Fibroblast of pulmonary artery (primary cell): ENCODE results near the gene GATA6.
A peak's percentile ranks its signal among the peaks of the same experiment; 100 is the strongest.

ENCODE experiments used
- DNase-seq: peaks from one replicate; pipeline ENCODE4 v3.0.0-alpha.2; 2010; ENCODE audit warnings: low read depth
- H3K4me3 ChIP-seq: replicated peaks from 2 replicates; pipeline ENCODE4 v1.5.1; 2011; ENCODE audit warnings: low read depth, mild to moderate bottlenecking, control low read depth, low read length, moderate library complexity
- CTCF ChIP-seq: IDR thresholded peaks from 2 replicates; pipeline ENCODE4 v1.5.1; 2011; ENCODE audit warnings: mild to moderate bottlenecking, control low read depth, low read length, inconsistent platforms; ENCODE audit errors: missing control alignments

Gene GATA6

GRCh38 chr18:22155584-22155983 lies 13.8 kb upstream of the GATA6 start:
- no peak for DNase-seq
- no peak for TF ChIP-seq CTCF
- H3K4me3 ChIP-seq: no peak overlapping the region

GRCh38 chr18:22159014-22159413 lies 10.4 kb upstream of the GATA6 start:
- TF ChIP-seq CTCF: no peak
- H3K4me3 ChIP-seq: no peak overlapping the region
- no peak for DNase-seq

GRCh38 chr18:22161090-22161489 lies 8.3 kb upstream of the GATA6 start:
- H3K4me3 ChIP-seq: no peak overlapping the region
- no peak for DNase-seq
- TF ChIP-seq CTCF: no peak

GRCh38 chr18:22163416-22164161 lies 5.8 kb upstream of the GATA6 start:
- H3K4me3 ChIP-seq: no peak overlapping the region
- DNase-seq: no peak
- no peak for TF ChIP-seq CTCF

GRCh38 chr18:22164337-22165048 lies 4.9 kb upstream of the GATA6 start:
- no peak overlapping the region for H3K4me3 ChIP-seq
- TF ChIP-seq CTCF: no peak

GRCh38 chr18:22165049-22165602 lies 4.3 kb upstream of the GATA6 start:
- peak overlapping the region; percentile 44 for H3K4me3 ChIP-seq

More at GRCh38 chr18:22164337-22165048, 4.9 kb upstream of the GATA6 start:
- DNase-seq: no peak

More at GRCh38 chr18:22165049-22165602, 4.3 kb upstream of the GATA6 start:
- DNase-seq: peak; percentile 22
- TF ChIP-seq CTCF: no peak
